ENCODE data around the gene PARD3B. TPM values are rescaled to one million over a fixed set of nuclear protein-coding genes. Genes with fewer than 3 reads are reported as not detected.

PARD3B gene
- total RNA-seq, 1 donor from 2014 or later, result 6.5 TPM

- no peak for TF ChIP-seq CTCF (IDR thresholded peaks at IDR 0.05; ENCODE audit: insufficient read depth, low read length, poor library complexity, severe bottlenecking)
- H3K36me3 ChIP-seq (ENCODE audit: control insufficient read depth, insufficient read depth, low read length), result no peaks in the 10 kb centered on the region
- DNase-seq (ENCODE audit: low read depth), result no peak
- H3K27me3 ChIP-seq (ENCODE audit: control insufficient read depth, insufficient read depth, low read length), result no peaks in the 10 kb centered on the region
- H3K4me3 ChIP-seq (ENCODE audit: low read depth, low read length), result no peak overlapping the region
These were observed 862.7 kb downstream of the PARD3B start for GRCh38 chr2:205407984-205408383.

GRCh38 chr2:205408696-205409095 lies 863.4 kb downstream of the PARD3B start:
- H3K27me3 ChIP-seq (ENCODE audit: control insufficient read depth, insufficient read depth, low read length), result no peaks in the 10 kb centered on the region
- no peak overlapping the region for H3K4me3 ChIP-seq (ENCODE audit: low read depth, low read length)
- no peaks in the 10 kb centered on the region for H3K36me3 ChIP-seq (ENCODE audit: control insufficient read depth, insufficient read depth, low read length)
- no peak for TF ChIP-seq CTCF (IDR thresholded peaks at IDR 0.05; ENCODE audit: insufficient read depth, low read length, poor library complexity, severe bottlenecking)
- DNase-seq (ENCODE audit: low read depth), result no peak

- no peaks in the 10 kb centered on the region for H3K27me3 ChIP-seq (ENCODE audit: control insufficient read depth, insufficient read depth, low read length)
- no peak for TF ChIP-seq CTCF (IDR thresholded peaks at IDR 0.05; ENCODE audit: insufficient read depth, low read length, poor library complexity, severe bottlenecking)
- H3K4me3 ChIP-seq (ENCODE audit: low read depth, low read length), result no peak overlapping the region
- no peak for DNase-seq (ENCODE audit: low read depth)
- H3K36me3 ChIP-seq (ENCODE audit: control insufficient read depth, insufficient read depth, low read length), result no peaks in the 10 kb centered on the region
These were observed 864.1 kb downstream of the PARD3B start for GRCh38 chr2:205409411-205409810.

GRCh38 chr2:205411558-205411957 lies 866.3 kb downstream of the PARD3B start:
- Histone ChIP-seq H3K36me3 (ENCODE audit: control insufficient read depth, insufficient read depth, low read length) (no peaks in the 10 kb centered on the region), H3K4me3 (ENCODE audit: low read depth, low read length) (no peak overlapping the region), H3K27me3 (ENCODE audit: control insufficient read depth, insufficient read depth, low read length) (no peaks in the 10 kb centered on the region)
- no peak for TF ChIP-seq CTCF (IDR thresholded peaks at IDR 0.05; ENCODE audit: insufficient read depth, low read length, poor library complexity, severe bottlenecking)
- DNase-seq (ENCODE audit: low read depth), result no peak

GRCh38 chr2:205424326-205424725 lies 879.1 kb downstream of the PARD3B start:
- H3K36me3 ChIP-seq (ENCODE audit: control insufficient read depth, insufficient read depth, low read length), result no peaks in the 10 kb centered on the region
- H3K4me3 ChIP-seq (ENCODE audit: low read depth, low read length), result no peak overlapping the region
- no peak for DNase-seq (ENCODE audit: low read depth)
- no peak for TF ChIP-seq CTCF (IDR thresholded peaks at IDR 0.05; ENCODE audit: insufficient read depth, low read length, poor library complexity, severe bottlenecking)
- no peaks in the 10 kb centered on the region for H3K27me3 ChIP-seq (ENCODE audit: control insufficient read depth, insufficient read depth, low read length)

- Histone ChIP-seq H3K27me3 (ENCODE audit: control insufficient read depth, insufficient read depth, low read length) (no peaks in the 10 kb centered on the region), H3K4me3 (ENCODE audit: low read depth, low read length) (no peak overlapping the region), H3K36me3 (ENCODE audit: control insufficient read depth, insufficient read depth, low read length) (no peaks in the 10 kb centered on the region)
- no peak for TF ChIP-seq CTCF (IDR thresholded peaks at IDR 0.05; ENCODE audit: insufficient read depth, low read length, poor library complexity, severe bottlenecking)
- no peak for DNase-seq (ENCODE audit: low read depth)
These were observed 879.8 kb downstream of the PARD3B start for GRCh38 chr2:205425102-205425501.

Data from kidney epithelial cell (primary cell).